GM13976 (cell line): Measurements from ENCODE around the gene IL10RB.
A peak's percentile ranks its signal among the peaks of the same experiment; 100 is the strongest.

Experiments
- DNase-seq: peaks from one replicate; pipeline ENCODE4 v3.0.0; 2012; ENCODE audit warnings: low spot score
- CTCF ChIP-seq: IDR thresholded peaks from 2 replicates; pipeline ENCODE4 v1.5.1; 2012; ENCODE audit warnings: borderline replicate concordance, mild to moderate bottlenecking; ENCODE audit not compliant: insufficient read depth; ENCODE audit errors: extremely low read depth, missing control alignments, control extremely low read depth
- in situ Hi-C: fragments of 300-500 bp; cut with MboI; formaldehyde crosslinking; loops from one replicate; pipeline ENCODE4 v1.12.0; 2022; ENCODE audit warnings: low sequenced_read_pairs, mixed read lengths, inconsistent platforms; ENCODE audit not compliant: unreplicated experiment

Gene IL10RB

GRCh38 chr21:33334191-33334590 is 68.0 kb downstream of the IL10RB start:
- no peak for DNase-seq
- in situ Hi-C loops = no loop called here
- no peak for TF ChIP-seq CTCF

GRCh38 chr21:33334824-33335223 is 68.7 kb downstream of the IL10RB start:
- in situ Hi-C loops = no loop called here
- no peak for TF ChIP-seq CTCF
- DNase-seq = no peak

- no peak for TF ChIP-seq CTCF
- in situ Hi-C loops = no loop called here
- peak; percentile 40 for DNase-seq
Observed at GRCh38 chr21:33339135-33339534, 73.0 kb downstream of the IL10RB start.

- TF ChIP-seq CTCF = no peak
- in situ Hi-C loops = no loop called here
- no peak for DNase-seq
Observed at GRCh38 chr21:33339918-33340317, 73.8 kb downstream of the IL10RB start.

DNA sequence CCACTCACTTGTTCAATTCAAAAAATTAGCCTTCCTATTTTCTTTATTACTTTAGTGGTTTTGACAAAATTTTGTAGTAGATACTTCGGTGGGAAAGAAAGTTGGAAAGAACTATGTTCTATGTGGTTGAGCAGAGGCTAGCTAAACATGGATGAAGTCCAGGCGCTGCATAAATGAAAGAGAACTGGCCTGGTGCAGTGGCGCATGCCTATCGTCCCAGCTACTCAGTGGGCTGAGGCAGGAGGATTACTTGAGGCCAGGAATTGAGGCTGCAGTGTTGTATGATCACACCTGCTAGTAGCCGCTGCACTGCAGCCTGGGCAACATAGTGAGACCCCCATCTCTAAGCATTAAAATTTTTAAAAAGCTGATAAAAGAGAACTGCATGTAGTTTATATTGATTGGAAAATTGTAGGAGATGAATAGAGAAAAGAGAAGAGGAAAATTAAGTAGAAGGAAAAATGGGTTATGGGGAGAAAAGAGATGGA is 79.6 kb downstream of the IL10RB start:
- no peak for TF ChIP-seq CTCF
- DNase-seq = no peak
- in situ Hi-C loops = no loop called here
